NCI-H2196 (cell line): ENCODE results near the gene RAX.

Experiments
- DNase-seq: peaks from one replicate; lab custom pipeline; 2025; ENCODE audit not compliant: unreplicated experiment; lab: John Stamatoyannopoulos, UW

RAX gene

DNA sequence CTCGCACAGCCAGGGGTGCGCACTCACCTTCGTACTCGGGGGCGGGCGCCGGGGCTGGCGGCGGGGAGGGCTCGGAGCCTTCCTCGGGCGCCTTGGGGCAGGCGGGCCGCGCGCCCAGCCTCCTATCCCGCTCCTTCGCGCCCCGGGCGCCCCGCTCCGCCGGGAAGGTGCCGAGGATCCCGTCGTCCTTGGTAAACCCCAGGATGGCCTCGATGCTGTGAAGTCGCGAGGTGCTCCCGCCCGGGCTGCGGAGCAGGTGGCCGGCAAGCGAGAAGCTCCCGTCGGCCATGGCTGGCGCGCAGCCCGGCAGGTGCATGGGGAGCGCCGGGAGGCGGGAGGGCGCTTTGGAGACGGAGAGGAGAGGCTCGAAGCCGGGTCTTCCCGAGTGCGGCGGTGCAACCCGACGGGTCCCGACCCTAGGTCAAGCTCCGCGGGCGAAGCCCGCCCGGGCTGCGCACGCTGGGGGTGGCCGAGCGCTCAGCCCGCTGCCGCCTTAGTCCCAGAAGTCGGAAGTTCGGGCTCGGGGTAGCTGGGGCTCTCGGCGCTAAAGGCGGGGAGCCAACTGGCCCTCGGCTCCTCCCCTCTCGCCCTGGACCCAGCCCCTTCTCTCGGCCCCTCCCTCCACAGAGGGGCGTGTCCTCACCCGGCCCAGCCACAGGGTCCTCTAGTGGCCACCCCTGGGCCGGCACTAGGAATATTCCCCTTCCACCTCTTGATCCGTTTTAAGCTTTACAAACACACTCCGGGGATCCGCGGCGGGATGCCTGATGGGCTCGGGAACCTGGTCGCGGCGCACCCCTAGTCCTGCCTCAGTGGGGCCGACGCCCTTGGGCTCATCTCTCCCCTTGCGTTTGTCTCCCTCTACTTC is at the start of gene RAX:
Gene RAX (minus strand): TSS at position 564 of the 868 bp plus-strand sequence. CDS start 248 bp downstream, at position 316.
- DNase-seq, result peak; percentile 75

DNA sequence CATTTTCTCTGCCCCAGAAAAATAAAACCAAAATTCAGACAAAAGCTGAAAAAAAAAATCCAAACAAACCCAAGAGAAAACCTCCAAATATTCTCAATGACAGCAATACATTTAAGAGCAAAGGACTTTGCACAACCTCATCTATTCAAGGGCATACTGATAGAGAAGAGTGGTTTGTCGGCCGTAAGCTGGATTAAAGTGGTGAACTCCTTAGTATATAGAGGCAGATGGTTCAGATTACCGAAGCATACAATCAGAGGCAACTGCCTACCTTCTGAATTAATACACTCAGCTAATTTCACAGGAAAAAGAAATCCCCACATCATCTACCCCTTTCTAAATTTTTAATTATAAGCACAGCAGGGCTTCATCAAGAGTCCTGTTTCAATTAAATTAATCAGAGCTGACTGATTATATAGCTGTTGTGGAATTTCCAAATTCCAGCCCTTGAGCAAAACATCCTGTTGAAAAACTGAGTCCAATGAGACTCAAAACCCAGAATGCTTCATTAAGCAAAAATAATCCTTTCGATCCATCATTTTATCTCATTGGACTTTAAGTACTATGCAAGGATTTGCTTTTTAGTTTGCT is 45.3 kb upstream of the RAX start, which contains the start of gene CPLX4:
Gene CPLX4 (minus strand): TSS at position 190 of the 591 bp plus-strand sequence. CDS start 187 bp downstream, at position 3.
- DNase-seq, result no peak

DNA sequence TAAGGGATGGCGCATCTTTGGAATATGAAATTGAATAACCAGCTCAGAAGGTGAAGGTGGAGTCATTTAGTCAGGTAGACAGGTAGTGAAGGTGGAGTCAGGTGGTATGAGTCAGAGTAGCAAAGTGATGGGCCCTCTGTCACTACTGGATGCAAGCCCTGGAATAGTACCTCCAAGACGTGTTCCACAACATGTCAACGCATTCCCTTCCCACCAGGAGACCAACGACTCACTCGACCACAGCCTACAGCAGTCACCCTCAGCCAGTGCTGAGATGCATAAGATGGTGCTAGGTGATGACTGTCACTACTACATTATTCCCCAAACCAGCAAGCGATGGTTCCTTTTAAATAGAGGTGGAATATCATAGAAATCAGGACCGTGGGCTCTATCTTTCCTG is 38.4 kb upstream of the RAX start:
- DNase-seq, result no peak

DNA sequence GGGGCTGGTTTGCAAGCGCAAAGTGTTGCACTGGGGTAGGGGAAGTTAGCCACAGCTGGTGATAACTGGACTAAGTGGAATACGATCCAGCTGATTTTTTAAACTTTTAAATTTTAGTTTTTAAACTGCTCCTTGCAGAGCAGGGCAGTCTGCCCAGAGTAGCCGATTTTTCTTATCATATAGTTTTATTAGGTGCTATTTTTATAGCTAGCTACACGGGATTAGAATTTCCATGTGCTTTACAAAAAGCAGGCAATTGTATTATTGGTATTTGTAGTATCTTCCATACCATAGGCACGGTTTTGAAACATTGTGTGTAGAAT is 35.6 kb upstream of the RAX start:
- no peak for DNase-seq

DNA sequence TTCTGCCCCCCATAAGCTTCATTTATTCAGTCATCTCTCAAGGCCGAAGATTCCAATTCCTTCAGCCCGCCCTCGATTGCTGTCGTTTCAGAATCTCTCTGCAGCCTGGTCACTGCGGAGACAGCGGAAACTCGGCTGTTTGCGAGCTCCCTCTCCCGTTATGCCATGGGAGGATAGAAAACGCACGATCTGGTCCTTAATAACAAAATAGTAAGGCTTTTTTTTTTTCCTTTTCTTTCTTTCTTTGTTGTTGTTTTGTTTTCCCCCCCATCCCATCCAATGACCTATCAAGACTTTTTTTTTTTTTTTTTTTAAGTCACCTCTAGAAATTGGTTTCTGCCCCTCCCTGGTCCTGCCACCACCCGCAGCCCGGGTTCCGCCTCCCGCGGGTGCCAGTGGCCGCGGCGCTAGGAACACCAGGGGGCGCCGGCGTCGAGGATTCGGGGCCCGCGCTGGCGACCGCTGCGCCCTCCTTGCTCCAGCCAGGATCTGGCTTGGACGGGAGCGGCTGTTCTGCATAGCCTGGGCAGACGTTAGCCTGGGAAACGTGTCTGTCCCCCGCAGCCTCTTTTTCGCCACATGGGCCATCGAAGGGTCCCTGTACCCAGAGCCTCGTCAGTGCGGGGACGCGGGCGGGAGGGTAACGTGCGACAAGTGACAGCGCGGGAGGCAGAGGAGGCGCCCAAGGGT is 35.1 kb upstream of the RAX start:
- DNase-seq, result peak; percentile 82

DNA sequence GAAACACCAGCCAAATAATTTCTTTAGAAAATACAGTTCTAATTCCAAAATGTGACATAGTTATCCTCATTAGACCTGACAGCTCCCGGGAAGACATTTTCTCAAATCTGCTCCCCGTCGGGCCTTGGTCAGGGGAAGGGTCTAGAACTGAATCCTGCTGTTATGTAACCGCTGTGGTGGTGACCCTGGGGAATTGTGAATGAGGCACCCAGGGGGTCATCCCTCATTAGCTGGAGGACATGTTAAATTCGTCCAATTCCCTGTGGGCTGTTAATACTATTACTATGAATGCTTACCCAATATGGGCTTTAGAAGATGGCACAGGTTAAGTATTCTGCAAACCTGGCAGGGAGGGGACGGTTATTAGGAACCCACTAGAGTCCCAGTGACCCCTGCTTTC is 33.4 kb upstream of the RAX start:
- no peak for DNase-seq

DNA sequence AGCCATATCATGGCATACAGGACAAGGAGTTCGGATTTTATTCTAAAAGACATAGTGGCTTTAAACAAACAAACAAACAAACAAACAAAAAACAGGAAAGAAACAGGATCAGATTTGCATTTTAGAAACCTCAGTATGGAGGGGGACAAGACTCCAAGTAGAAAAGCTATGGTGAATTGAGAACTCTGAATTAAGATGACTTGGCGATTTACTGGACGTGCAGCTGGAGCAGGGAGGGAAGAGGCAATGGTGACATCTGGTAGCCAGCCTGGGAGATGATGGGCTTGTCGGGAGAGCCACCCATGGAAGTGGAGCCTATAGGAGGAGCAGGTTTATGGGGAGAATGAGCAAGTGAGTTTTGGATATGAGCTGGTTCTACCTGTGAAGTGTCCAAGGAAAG is 32.0 kb upstream of the RAX start:
- DNase-seq, result no peak

DNA sequence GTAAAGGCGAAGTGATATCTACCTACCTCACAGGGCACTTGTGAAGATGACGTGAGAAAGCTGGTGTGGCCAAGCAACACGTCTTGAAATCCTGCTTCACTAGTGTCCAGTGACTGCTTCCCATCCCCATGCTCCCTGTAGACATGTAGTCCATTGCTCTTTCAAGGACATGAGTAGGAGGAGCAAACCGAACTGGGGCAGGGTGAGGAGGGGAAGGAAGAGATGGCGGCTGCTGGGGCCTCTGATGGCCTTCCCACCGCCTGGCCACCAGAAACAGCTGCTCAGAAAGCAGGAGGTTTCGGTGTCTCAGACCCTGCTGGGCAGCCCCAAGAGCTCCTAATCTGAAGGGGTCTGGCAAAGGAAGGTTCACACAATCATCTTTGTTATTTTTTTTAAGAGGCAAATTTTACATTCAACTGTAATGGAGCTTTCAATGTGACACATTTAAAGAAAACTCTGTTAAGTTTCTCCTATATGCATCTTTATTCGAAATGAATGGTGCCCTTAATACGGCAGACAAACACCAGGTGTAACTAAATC is 30.5 kb upstream of the RAX start:
- no peak for DNase-seq

DNA sequence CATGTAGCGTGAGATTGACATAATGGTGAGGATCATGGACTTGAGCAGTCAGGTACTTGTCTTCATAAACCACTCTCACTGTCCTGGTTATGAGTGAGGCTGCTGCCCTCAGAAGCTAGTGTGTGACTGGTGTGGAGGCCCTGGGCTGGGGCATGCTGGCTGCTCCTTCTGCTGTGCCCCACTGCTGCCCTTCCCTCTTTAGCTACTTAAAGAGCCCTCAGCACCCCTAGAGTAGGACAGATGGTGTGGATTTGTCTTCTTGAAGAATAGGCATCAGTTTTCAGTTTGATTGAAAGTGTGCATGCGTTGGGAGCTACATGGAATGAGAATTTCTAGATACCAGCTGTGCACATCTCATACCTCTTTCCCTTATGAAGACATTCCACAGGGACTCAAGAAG is 29.8 kb upstream of the RAX start:
- DNase-seq, result no peak

DNA sequence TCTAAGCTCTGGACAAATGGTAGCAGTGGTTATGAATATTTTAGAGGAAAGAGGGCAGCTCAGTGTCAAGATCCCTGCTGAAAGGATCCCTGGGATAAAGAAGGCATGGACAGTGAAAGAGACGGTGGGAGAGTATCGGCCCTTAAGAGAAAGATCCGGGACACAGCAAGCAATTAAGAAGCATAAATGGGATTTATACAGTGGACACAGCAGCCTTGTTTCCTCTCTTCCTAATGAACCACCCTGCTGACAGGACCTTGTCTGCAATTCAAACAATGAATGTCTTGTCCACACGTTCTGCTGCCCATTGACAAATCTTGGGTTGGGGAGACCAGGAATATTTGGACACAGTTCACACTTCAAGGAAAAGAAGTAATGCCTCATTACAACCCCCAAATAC is 28.7 kb upstream of the RAX start:
- DNase-seq, result no peak

DNA sequence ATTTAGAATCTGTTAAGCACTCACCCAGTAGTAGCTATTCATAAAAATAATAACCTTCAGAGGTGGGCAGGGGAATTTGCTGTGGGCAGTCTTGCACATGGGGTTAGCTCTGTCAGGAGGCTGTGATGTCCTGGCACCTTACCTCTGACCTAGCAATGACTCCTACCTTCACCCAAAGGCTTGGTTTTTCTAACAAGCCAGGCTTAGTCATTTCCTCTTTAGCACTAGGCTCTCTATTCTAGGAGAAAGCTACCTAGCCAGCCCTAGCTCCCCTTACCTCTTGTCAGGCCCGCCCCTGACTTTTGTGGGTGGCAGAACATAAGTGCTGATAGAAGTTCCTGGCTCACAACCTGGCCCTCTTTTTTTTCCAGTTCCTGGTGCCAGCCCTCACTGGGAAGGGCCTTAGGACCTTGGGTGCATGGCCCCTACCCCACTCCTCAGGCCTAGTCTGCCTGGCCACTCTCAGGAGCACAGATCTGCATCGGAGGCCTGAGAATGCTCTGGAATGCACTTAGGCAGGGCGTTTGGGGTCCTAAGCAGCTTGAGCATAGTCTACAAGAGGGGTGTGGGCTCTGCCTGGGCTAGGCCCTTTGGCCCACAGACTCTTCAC is 27.5 kb upstream of the RAX start:
- DNase-seq, result no peak

DNA sequence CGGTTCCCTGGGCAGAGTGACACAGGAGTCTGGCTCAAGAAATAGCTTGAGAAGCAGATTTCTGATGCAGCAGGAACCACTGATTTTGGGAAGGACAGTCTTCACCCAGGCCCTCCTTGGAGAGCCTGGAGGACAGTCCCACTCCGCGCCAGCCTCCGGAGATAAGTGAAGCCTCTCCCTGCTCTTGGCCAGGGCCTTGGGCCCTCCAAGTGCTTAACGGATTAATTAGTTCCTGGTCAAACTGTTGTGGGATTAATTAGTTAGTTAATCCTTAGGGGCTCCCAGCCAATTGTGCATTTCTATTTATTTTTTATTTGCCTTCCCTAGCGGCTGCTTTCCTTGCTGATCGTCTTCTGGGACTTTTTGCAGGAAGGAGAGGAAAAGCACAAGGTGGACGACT is 25.6 kb upstream of the RAX start:
- DNase-seq, result no peak

DNA sequence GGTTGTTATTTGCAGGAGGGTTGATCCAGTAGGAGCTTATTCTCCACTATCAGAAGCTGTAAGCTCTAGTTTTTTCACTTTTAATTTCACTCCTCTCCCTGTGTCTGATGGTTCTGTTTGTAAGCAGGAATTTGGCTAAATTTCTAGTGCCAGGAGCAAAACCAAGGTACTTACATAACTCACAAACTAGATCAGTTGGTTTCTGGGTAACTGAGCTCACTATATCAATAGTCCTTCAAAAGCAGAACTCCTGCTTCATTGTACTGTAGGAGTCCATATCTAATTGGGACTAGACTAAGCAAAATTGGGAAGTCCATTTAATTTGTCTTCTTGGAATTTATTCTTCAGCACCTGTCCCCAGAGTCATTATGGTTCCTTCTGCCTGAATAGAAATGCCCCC is 20.1 kb upstream of the RAX start:
- DNase-seq, result no peak

DNA sequence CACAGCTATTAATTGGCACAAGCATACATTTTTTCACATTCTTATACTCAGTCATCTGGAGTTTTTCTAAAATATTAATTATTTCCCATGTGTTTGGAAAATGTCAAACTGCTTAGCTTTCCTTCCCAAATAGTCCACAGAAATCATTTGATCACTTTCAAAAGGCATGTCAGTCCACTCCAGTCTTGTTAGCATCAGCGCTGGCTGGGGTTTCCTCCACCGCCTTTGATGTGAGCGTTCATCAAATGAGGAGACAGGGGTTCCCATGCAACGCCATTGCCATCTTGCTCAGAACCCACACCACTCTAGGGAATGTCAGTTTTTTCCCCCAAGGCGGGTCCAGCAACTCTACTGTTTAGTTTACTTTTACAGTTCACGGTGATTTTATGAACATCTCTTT is 13.1 kb upstream of the RAX start:
- DNase-seq, result no peak

DNA sequence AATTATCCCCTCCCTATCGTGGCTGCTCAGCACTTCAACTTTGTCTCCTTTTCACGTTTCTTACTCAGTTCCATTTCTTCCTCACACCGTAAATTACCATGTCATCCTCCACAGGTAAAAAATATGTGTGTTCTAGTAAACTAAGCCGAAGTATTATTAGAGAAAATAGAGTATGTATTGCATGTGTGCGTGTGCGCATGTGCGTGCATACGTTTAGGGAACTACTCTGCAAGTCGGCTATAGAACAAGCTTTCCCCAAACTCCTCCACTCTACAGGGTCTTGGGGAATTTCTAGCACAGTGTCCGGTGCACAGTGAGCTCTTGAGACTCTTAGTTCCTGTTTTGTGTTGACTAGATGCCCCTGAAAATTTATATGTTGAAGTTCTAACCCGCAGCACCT is 9.1 kb upstream of the RAX start:
- no peak for DNase-seq

DNA sequence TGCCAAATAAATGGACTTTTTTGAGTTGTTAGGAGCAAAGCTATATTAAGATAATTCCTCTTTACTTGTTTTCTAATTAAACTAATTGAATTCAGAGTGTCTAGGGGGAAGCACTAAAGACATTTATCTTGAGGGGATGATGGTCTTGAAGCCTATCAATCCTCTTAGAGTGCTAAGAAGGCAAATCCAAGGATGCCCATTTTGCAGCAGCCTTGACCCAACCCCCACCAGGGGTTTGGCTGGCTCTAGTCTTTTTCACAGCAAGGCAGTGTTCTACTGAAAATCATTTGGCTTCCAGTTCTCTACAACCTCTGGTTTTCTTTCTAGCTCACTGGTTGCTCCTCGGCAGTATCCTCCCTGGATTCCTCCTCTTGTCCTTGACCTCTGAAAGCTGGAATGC is 6.5 kb upstream of the RAX start:
- DNase-seq, result no peak

DNA sequence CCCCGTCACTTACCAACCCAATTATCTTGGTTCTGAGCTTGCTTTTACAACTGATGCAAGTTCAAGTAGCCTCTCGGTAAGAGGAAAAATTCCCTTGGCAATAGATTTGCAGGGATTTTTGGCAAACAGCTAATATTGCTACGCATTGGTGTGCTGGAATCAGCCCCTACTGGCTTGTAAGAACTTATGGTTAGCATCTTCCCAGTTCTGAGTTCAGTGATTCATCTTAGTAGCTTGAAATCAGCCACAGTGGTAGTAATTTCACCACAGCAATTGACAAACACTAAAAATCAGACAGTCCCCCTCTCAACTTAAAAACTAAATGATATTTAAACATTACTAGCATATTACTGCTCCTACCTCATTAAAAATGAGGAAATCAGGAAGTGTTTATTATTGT is 5.9 kb upstream of the RAX start:
- no peak for DNase-seq

DNA sequence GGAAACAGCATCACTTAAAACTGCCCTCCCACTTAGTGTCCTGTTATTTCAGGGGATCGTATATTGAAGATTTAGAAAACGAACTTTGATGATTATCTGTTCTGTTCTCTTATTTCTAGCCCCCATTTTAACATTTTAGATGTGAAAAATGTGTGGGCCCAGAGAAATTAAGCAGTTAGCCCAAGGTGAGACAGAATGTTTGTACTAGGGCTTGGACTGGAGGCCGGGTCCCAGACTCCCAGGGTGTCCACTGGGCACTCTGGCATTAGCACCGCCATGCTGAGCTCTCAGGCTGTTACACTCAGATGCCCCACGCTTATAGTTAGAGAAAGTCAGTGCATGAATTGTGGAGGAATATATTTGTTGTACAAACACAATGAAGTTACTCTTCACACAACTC is 5.5 kb upstream of the RAX start:
- no peak for DNase-seq

DNA sequence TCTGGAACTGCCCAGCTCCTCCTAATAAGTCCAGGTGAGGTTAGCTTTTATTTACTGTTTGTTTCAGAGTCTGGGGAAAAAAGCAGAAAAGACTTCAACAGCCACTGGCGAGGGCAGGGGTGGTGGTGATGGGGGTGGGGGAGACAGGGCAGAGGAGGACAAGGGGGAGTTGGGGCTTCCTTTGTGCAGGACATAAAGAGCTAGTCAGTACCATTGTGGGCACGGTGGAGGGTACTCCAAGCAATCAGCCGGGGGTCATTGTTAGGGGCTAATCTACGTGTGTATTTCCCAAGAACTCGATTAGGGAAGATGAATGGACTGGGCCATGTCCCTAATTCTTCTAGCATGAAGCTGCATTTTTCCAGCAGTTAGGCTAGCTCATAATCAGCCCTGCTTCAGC is 2.8 kb upstream of the RAX start:
- DNase-seq, result no peak

DNA sequence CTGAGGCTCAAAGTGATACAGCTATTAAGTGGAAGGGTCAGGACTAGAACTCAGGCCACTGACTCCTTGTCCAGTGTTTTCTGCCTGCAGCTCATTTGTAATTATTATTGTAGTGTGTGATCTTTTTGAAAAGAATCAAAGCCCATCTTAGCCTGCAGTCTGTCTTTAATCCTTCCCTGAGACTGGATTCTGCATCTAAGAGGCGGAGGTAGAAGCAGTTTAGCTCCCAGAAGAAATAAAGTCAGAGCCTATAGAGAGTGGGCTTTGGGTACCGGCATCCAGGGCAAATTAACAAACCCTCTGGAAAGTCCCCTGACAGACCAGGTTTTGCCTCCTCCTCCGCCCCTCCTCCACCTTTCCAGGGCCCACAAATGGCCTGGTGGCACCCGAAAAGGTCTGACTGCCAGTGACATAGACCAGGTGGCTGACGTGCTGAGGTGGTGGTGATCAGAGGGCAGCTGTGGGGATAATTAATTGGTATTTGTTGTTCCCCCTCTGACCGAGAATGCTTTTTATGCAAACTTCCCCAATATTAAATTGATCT is 2.2 kb upstream of the RAX start:
- no peak for DNase-seq

DNA sequence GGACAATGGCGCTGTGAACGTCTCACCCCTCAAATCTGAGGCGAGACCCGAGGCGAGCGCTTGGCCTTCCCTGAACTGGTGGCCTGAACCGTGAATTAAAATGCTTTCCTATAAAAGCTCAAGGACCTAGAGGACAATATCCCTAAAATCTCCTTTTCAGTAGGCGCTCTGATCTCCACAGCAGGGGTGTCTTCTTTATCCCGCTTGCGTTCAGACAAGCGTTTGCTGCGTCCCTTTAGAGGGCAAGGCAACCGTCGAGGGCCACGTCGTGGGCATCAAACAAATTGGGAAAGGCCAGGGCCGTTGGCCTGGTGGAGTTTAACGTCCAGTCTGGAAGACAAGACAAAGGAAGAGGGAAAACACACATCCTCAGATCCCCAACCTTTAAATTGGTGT is 1.3 kb upstream of the RAX start:
- DNase-seq, result no peak
